Fibroblast of skin of right quadriceps (primary cell): ENCODE data around the gene FXYD3.
A peak's percentile ranks its signal among the peaks of the same experiment; 100 is the strongest.
"Not testable (repeated sequence)": the region's sequence is repeated elsewhere in the genome, so short reads cannot be mapped to it uniquely, and the experiment has no call there.

Experiments used
- DNase-seq: peaks from one replicate; pipeline ENCODE4 v3.0.0-alpha.2; 2013

Gene FXYD3

GRCh38 chr19:35087393-35087792 lies 28.2 kb upstream of the FXYD3 start:
- no peak for DNase-seq

GRCh38 chr19:35088131-35088913 lies 27.3 kb upstream of the FXYD3 start:
- peak; percentile 91 for DNase-seq

GRCh38 chr19:35089554-35089953 lies 26.1 kb upstream of the FXYD3 start:
- DNase-seq: no peak

- no peak for DNase-seq
Observed at GRCh38 chr19:35090160-35090505, 25.5 kb upstream of the FXYD3 start.

GRCh38 chr19:35090506-35091214 lies 25.0 kb upstream of the FXYD3 start:
- peak; percentile 60 for DNase-seq

GRCh38 chr19:35093430-35093829 lies 22.2 kb upstream of the FXYD3 start:
- DNase-seq: no peak

GRCh38 chr19:35093941-35094647 lies 21.5 kb upstream of the FXYD3 start:
- no peak for DNase-seq

GRCh38 chr19:35094656-35095055 lies 21.0 kb upstream of the FXYD3 start:
- no peak for DNase-seq

GRCh38 chr19:35095667-35096368 lies 19.8 kb upstream of the FXYD3 start:
- DNase-seq: no peak

- no peak for DNase-seq
Observed at GRCh38 chr19:35098413-35099049, 17.1 kb upstream of the FXYD3 start.

GRCh38 chr19:35099155-35099896 lies 16.3 kb upstream of the FXYD3 start:
- no peak for DNase-seq

- no peak for DNase-seq
Observed at GRCh38 chr19:35099897-35100275, 15.7 kb upstream of the FXYD3 start.

GRCh38 chr19:35100588-35101533 lies 14.8 kb upstream of the FXYD3 start:
- DNase-seq: no peak

- DNase-seq: not testable (repeated sequence)
Observed at GRCh38 chr19:35101949-35102348, 13.7 kb upstream of the FXYD3 start.

GRCh38 chr19:35103614-35104013 lies 12.0 kb upstream of the FXYD3 start:
- not testable (repeated sequence) for DNase-seq

GRCh38 chr19:35104361-35104760 lies 11.3 kb upstream of the FXYD3 start:
- no peak for DNase-seq

- no peak for DNase-seq
Observed at GRCh38 chr19:35105047-35105410, 10.6 kb upstream of the FXYD3 start.

- no peak for DNase-seq
Observed at GRCh38 chr19:35105411-35106290, 10.0 kb upstream of the FXYD3 start.

GRCh38 chr19:35106291-35106583 lies 9.4 kb upstream of the FXYD3 start:
- DNase-seq: no peak

- no peak for DNase-seq
Observed at GRCh38 chr19:35106898-35107541, 8.6 kb upstream of the FXYD3 start.
